Right ventricle myocardium superior (tissue), 1 donor: ENCODE data around the gene MTERF4. TPM values are rescaled to one million over a fixed set of nuclear protein-coding genes. Genes with fewer than 3 reads are reported as not detected.
A peak's percentile ranks its signal among the peaks of the same experiment; 100 is the strongest.
"Not testable (repeated sequence)": the region's sequence is repeated elsewhere in the genome, so short reads cannot be mapped to it uniquely, and the experiment has no call there.

Experiments used
- ATAC-seq: fragments of 200-7000 bp; cut with Tn5 transposase; one replicate; pipeline ENCODE4 v1.9.1; 2020; ENCODE audit warnings: mild to moderate bottlenecking; ENCODE audit not compliant: poor library complexity
- DNase-seq: peaks from one replicate; pipeline ENCODE4 v3.0.0-alpha.2; 2020
- intact Hi-C: fragments of 100-400 bp; cut with DNase I; formaldehyde crosslinking; loops from one replicate; pipeline ENCODE4 v1.11.2; 2022
- total RNA-seq: library from RNA; stranded (reverse); fragmentation: NEBNext Ultra II Directional; extraction: Animal tissue kit (Norgen Biotek cat#: 25700); gene quantifications from one replicate; pipeline ENCODE4 v1.2.1, GENCODE V29; 2021
- donor health status: DM: no; HTN: yes; CAD: no; lungs with severe emphysema.

Gene MTERF4
- total RNA-seq, 1 donor from 2014 or later: 23.8 TPM

- DNase-seq (no peak), ATAC-seq (no peak)
- intact Hi-C loops: no loop called here
Observed at GRCh38 chr2:241095594-241096290, 6.3 kb downstream of the MTERF4 start.

DNA sequence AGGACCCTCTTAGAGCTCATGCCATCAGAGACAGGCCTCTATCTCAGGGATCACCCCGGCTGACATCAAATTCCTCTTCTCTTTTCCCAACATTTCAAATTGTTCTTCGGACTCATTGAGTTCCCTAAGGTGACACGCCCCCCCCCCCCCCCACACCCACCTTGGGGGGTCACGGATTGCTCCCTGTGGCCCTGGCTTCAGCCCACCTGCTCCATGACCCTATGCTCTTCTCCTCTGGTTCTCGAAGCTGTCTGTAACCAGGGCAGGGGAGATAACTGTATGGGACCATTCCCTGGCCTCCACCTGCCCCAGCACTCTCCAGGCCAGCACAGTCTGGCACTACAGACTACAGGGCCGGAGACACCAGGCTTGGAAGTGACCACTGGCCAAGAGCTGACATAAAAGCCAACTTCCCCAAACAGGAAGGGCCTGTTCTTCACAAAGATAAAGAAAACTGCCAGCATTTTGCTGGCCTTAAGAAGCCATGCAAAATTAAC lies 7.1 kb downstream of the MTERF4 start:
- DNase-seq (no peak), ATAC-seq (no peak)
- intact Hi-C loops: no loop called here

DNA sequence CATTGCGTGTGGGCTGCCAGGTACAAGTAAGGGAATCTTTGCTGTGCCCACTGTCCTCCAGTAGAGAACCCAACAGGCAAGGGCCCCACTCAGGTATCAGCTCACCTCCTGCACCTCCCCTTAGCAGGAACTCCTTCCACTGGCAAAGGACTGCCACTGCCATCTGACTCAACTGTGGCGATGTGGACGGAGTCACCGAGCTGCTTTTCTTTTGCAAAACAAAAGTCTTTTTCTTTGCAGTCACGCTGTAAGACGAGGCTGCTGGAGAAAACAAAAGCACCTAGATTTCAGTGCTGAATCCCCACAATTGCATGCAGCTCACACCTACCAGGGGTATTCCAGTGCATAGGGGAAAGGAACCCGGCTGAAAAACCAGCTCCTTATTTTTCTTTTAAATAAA lies 7.9 kb downstream of the MTERF4 start:
- intact Hi-C loops: no loop called here
- ATAC-seq: no peak
- DNase-seq: no peak

- ATAC-seq, intact Hi-C loops, DNase-seq: not testable (repeated sequence)
Observed at GRCh38 chr2:241093133-241093781, 8.8 kb downstream of the MTERF4 start.

- intact Hi-C loops: no loop called here
- ATAC-seq: no peak
- DNase-seq: no peak
Observed at GRCh38 chr2:241092677-241093076, 9.4 kb downstream of the MTERF4 start.

DNA sequence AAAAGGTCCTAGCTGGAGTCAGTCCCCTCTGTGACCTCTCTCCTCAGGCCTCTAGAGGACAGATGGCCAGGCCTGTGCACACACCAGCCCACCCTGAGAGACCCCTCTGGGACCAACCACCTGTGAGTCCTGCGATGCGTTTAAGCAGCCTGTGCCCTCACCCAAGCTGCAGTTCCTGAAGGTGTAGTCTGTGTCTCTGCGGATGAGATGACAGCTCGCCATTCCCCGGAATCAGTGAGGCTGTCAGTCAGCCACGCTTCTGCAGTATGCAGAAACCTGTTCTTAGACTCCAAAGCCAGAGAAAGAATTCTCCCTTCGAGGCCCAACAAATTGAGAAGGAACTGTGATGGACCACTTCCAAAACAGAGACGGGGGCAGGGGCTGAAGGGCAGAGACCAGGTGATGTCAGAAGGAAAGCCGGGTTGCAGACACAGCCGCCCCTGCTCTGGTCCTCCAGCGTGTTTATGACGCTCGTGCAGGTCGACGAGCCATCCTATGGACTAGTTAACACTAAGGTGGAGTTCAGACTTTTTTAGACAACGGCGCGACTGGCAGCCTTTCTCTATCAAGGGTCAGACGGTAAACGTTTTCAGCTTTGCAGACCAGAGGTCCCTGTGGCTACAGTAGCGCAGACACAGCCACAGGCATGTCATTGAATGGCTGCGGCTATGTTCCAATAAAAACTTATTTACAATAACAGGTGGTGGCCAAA lies 10.2 kb downstream of the MTERF4 start:
- DNase-seq (no peak), ATAC-seq (no peak)
- intact Hi-C loops: no loop called here

GRCh38 chr2:241091201-241091600 lies 10.9 kb downstream of the MTERF4 start:
- intact Hi-C loops: no loop called here
- DNase-seq: no peak
- no peak for ATAC-seq

DNA sequence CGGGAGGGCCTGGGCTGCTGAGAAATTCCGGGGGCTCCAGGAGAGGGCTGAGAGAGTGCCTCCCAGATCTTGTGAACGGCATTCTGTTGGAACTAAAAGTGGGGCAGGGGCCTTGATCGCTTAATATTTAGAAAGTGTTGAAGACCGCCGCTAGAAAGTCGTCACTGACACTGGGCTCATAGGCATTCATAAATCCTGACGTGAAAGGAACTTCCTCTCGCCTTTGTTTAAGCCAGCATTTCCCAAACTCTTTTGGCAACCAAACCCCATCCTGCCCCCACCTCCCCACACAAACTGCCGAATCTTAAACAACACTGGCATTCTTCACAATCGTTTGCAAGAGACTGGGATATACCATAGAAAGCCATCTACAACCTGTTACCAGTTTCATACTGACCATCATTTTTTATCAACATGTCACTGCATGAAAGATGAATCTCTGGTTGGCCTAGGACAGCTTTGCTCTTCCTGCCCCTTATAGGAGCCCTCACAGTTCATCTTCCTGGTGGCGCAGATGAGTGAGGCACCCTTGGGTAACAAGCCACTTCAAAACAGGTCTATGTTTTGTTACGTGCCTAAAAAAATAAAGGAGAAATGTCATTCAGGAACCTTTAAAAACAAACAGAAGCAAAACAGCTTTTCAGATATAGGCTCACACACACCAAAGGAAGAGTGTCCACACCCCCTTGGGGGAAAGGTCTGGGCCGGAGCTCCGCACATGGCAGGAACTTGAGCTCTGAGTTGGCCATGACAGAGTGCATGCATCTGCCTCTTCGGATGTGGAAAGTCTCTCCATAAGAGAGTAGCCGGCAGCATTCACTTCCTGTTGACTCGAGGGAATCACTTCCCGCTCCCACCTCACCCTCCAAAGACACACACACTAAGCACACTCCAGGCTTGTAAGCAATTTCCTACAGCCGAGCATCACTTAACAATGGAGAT lies 13.0 kb downstream of the MTERF4 start:
- intact Hi-C loops: no loop called here
- DNase-seq (no peak), ATAC-seq (no peak)

DNA sequence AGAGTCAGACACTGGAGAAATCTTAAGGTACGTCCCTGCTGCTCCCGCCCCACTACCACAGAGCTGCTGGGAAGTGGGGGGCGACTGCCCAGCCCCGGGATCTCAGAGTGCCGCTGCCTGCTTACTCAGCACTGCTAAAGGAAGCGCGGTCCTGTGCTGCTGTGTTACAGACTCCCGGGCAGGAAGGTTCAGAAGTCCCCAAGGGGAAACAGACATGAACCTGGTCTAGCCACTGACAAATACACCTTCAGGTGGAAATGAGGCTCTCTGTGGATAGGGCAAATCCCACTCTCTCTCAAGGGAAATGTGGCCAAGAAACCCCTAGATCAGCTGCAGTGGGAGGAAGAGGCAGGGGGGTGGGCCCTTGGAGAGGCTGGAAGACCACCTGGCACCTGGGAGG lies 13.7 kb downstream of the MTERF4 start:
- intact Hi-C loops: no loop called here
- no peak for ATAC-seq
- DNase-seq: no peak

GRCh38 chr2:241087420-241088268 lies 14.4 kb downstream of the MTERF4 start:
- ATAC-seq (no peak), DNase-seq (no peak)
- intact Hi-C loops: no loop called here

DNA sequence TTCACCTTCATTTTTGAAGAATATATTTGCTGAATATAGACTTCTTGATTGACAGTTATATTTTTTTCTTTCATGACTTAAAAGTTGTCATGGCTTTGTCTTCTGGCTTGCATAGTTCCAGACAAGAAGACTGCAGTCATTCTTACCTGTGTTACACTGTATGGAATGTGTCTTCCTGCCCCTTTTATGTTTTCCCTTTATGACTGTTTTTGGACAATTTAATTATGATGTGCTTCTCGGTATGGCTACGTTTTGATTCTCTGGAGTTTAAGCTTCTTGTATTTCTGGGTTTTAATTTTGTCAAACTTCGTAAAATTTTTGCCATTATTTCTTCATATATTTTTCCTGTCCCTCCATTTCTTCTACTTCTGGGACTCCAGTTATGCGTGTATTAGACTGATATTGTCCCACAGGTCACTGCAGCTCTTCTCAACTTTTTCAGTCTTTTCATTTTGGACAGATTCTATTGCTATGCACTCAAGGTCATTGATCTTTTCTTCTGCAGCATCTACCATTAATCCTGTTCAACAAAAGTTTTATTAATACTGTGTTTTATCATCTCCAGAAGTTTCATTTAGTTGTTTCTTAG lies 17.1 kb downstream of the MTERF4 start:
- intact Hi-C loops: no loop called here
- ATAC-seq: no peak
- no peak for DNase-seq

DNA sequence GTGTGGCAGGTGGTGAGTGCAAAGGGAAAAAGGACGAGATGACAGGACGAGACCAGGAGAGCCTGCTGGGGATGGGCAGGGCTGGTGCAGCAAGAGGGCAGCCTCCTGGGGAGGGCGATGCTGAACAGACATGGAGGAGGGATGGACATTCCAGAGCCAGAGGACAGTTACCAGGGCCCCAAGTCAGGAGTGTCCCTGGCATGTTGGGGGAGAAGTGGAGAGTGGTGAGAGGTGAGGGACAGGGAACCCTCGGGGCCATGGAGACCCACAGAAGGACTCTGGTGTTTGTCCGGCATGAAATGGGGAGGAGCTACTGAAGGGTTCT lies 19.0 kb downstream of the MTERF4 start:
- ATAC-seq: no peak
- DNase-seq: no peak
- intact Hi-C loops: no loop called here

- DNase-seq (no peak), ATAC-seq (no peak)
- intact Hi-C loops: no loop called here
Observed at GRCh38 chr2:241082341-241083090, 19.6 kb downstream of the MTERF4 start.

- intact Hi-C loops: no loop called here
- peak; percentile 8 for ATAC-seq
- DNase-seq: no peak
Observed at GRCh38 chr2:241081643-241082340, 20.3 kb downstream of the MTERF4 start.

GRCh38 chr2:241081190-241081642 lies 20.9 kb downstream of the MTERF4 start:
- DNase-seq (no peak), ATAC-seq (no peak)
- intact Hi-C loops: no loop called here

DNA sequence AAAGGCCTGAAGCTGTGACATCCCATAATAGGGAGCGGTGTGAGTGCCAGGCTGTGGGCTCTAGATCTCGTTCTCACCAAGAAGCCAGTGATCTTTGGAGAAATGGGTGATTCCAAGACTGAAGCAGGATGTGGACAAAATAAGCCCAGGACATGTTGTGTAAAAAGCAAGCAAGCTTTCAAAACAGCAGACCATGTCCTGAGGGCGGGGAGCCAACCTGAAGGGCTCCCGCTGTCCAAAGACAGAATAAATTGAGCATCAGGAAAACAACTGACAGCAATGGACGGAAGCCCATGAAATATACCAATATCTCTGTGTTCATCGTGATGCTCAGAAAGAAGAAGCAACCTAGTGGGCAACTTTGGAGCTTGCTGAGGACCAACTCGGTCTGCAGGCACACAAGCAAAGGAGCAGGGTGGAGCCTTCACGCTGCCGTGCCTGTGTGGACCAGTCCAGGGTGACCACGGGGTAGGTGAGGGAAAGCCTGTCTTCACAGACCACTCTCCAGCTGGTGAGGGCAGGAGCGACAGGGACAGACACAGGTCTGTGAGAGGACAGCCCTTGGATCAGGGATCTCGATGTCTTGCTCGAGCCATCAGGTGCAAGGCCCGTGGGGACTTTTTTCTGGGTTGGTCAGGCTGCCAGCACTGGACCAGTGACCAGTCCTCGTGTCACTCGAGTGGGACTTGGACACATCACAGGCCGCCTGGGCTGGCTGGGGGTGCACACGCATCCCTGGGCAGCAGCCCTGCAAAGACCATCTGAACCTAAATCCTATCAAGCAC lies 21.5 kb downstream of the MTERF4 start:
- intact Hi-C loops: no loop called here
- no peak for DNase-seq

More for the DNA sequence above, 21.5 kb downstream of the MTERF4 start:
- no peak for ATAC-seq
